Activated T-helper 9 cell treated with anti-CD3 and anti-CD28 coated beads, Interleukin-2, amount 50 U/mL, for 16 hours (primary cell): Measurements from ENCODE around the gene PRR5.

ENCODE experiments used
- DNase-seq: peaks from one replicate; pipeline ENCODE4 v3.0.0-alpha.2; 2020; ENCODE audit warnings: low read depth

PRR5 gene

DNA sequence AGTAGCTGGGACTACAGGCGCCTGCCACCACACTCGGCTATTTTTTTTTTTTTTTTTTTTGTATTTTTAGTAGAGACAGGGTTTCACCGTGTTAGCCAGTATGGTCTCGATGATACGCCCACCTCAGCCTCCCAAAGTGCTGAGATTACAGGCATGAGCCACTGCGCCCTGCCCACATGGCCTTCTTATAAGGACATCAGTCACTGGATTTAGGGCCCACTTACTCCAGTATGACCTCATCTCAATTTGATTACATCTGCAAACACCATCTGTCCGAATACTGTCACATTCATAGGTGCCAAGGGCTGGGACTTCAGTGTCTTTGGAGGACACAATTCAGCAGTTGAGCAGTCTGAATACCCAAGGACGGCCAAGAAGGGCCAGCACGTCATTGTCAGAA, 8.2 kb upstream of the PRR5 start:
- DNase-seq: no peak

DNA sequence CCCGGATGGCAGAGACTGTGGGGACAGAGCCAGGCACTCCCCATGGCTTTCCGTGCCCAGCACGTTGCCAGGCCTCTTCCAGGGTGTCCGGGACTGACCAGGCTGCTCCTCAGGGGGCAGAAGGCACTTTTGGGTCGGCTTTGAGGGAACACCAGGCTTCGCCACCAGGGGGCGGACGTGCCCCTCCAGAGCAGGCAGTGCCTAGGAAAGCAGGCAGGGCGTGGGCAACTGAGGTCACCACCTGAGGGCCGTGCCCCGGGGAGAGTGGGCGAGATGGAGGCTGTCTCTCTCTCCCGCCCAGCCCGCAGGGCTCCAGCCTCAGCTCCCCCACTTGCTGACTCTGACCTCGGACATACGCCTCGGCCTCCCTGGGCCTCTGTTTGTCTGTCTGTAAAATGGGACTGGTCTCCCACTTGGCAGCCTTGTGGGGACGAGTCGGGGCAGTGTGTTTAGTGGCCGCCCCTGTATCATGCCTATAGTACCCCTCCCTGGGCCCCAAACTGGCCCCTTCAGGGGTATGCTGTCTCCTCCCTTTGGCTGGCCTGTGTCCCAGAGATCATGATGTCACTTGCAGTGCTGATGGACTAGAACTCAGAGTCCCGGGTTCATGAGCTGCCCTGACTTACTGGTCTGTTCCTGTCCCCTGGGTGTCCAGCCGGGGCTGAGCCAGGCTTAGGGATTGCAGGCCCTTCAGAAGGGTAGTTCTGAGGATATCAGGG, 4.4 kb upstream of the PRR5 start:
- peak; percentile 79 for DNase-seq

DNA sequence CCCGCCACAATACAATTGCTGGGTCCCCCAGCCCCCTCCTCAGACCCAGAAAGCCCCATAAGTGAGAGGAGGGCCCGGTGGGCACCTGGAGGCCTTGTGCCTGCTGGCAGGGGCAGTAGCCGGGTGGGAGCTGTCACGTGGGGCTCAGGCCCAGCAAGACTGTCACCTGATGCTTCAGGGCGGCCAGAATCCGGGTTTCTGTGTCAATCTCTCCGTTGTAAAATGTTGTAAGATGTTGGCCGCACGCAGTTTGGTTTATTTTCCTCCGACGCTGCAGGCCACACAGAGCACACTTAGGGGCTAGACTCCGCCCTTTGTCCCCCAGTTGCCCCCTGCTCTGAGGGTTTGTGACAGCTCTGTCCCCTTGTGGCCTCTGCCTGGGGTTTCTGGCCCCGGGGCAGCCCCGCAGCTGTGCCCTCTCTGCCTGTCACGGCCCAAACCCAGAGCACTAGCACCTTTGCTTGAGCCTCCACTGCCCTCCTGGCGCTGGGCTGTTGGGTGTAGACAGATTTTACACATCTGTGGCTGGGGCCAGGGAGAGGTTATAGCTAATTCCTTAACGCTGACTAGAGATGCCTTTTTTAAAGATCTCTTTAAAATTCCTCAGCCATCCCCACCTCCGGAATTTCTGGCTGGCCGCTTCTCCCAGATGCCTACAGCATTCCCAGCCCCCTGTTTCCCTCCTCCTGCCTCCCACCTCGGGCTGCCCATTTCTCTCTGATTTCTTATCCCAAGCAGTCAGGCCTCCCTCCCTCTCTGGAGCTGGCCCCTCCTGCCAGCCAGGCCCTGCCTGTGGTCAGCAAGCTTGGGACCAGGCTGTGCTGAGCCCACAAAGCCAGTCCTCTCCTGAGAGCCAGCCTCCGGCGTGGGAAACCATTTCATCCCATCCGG, 3.2 kb upstream of the PRR5 start:
- no peak for DNase-seq

DNA sequence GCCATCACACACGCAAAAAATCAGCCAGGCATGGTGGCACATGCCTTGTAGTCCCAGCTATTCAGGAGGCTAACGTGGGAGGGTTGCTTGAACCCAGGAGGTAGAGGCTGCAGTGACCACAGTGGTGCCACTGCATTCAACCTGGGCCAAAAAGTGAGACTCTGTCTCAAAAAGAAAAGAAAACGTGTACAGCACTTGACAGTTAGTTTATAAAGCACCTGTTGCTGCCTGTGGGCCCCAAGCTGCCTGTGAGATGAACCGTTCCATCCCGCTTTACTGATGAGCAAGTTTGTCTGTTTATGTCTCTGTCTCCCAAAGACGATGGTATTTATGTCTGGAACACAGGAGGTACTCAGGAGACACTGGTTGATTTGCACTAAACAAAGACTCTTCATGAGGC, 1.5 kb upstream of the PRR5 start:
- no peak for DNase-seq

DNA sequence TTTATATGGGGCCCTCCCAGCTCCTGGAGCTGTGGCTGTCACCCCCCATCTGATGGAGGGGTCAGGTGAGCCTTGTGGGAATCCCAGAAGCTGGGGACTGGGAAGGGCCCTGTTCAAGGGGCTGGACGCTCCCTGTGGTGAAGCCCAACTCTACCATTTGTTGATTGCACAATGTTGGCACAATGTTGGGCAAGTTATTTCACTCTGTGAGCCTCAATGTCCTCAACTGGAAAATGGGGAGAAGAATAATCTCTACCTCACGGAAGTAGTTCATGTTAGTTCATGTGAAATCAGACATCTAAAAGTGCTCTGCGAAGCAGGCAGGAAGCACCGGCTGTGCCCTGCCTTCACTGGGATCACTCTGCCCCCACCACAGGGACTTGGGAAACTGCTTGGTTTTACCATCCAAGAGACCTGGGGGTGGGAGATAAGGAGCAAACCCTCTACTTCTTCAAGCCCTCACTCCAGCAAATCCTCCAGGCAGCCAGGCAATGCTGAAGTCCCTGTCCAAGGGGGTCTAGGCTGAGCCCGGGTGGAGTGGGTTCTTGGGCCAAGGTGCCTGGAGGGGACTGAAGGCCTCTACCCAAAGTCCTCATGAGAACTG, 715 bp upstream of the PRR5 start:
- no peak for DNase-seq

DNA sequence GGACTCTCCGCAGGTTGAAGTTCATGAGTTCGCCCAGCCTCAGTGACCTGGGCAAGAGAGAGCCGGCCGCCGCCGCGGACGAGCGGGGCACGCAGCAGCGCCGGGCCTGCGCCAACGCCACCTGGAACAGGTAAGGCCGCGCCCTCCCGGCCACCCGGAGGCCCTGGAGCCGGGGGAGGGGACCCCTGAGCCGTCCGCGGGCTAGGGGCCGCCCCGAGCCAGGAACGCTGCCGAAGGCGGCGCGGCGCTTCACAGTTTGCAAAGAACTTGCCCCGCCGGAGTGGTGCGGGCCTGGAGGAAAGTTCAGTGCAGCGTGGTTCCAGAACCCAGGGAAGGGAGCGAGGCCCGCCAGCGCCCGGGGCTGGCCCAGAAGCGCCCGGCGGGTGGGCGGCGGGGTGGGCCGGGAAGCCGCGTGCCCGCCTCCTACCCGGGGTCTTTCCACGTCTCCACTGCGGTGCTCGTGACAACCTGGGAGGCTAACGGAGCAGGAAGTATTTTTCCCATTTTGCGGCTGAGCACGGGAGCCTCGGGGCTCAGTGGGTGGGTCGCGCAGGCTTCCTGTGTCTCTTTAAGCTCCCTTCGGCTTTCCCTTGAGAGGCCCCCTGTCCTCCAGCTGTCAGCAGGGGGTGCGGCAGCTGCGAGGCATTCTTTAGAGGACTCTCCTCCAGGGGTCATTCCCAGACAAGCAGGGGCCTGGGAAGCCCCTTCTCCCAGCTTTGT, 635 bp downstream of the PRR5 start:
- no peak for DNase-seq

DNA sequence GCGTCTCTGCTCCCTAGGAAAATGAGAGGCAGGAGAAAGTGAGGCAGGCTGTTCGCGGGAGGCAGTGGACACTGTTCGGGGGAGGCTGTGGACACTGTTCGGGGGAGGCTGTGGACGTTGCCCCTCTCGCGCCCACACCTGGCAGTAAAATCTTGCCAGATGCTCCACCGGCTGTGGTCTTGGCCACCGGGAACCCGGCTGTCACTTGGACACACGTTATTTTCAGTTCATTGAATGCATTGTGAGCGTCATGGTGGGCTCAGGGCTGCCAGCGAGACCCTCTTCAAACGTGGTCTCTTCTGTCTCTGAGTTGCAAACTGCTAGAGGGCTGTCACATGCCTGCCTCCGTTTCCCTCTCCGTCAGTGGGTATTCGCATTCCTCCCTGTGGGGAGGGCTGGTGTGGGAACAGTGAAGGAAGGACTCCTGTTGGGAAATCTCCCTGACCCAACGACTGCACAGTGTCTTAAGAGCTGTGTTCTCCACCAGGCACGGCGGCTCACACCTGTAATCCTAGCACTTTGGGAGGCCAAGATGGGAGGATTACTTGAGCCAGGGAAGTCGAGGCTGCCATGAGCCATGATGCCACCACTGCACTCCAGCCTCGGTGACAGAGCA, 1.4 kb downstream of the PRR5 start:
- DNase-seq: no peak

DNA sequence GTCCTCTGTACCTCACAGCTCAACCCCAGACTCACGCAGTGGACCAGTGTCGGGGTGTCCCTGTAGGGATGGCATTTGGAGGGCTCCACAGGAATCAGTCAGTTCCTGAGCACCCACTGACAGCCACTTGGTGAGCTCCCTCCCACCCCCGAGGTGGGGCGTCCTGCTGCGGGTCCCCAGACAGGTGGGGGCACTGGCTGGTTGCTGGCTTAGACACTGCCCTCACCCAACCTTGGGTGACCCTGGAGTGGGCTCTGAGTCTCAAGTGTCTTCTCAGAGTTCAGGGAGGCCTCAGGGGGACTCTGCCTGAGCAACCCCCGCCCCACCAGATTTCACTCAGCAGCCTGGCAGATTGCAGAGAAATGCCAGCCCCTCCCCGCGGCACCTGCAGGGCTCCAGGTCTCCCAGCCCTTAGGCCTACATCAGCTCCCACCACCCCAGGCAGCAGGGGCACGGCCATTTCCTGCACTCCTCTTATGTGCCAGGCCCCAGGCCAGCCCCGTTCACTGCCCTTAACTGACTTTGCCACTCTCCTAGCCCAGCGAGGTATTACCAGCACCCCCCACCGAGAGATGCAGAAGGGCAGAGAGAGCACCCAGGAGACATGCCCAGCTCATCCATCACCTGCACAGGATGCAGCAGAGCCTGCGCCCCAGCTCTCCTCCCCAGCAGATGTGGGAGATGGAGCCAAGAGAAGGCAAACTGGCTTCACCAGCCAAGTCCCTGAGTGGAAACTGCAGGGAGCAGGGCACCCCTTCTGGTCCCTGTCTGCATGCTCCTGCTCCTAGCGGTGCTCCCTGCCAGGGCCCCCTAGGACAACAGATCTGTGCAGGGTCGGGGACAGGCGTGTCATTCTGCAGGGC, 2.4 kb downstream of the PRR5 start:
- DNase-seq: no peak

DNA sequence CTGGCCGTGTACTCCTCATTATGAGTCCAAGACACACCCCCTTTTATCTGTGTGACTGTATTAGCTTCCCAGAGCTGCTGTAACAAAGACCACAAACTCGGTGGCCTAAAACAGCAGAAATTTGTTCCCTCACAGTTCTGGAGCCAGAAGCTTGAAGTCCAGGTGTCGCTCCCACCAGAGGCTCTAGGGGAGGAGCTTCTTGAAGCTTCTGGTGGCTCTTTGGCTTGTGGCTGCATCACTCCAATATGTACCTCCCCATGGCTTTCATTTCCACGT, 3.0 kb downstream of the PRR5 start:
- no peak for DNase-seq

DNA sequence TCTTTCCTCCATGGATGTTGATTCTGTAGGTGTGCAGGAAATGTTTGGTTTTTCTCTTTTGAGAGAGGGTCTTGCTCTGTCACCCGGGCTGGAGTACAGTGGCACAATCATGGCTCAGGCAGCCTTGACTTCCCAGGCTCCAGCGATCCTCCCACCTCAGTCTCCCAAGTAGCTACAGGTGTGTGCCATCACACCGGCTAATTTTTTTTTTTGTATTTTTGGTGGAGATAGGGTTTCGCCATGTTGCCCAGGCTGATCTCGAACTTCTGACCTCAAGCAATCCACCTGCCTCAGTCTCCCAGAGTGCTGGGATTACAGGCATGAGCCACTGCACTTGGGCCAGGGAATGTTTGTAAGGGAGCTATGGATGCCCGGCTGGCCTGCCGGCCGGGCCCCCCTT, 4.5 kb downstream of the PRR5 start:
- no peak for DNase-seq

DNA sequence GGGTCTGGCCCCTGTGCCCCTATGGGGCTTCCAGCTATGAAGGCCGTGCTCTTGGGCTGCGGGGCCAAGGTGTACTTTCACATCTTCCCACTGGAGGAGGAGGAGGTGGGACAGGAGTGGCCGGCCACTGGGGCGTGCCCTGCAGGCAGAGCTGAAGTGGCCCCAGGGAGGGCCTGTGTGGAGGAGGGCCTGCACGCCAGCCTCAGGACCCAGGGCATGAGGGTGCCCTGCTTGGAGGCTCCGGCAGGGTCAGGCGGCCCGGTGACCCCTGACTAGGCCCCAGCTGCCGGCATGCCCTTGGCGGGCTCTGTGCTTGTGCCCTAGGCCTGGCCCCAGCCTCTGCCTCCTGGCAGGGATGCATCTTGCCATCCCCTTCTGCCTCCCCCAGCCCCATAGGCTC, 5.2 kb downstream of the PRR5 start:
- no peak for DNase-seq

DNA sequence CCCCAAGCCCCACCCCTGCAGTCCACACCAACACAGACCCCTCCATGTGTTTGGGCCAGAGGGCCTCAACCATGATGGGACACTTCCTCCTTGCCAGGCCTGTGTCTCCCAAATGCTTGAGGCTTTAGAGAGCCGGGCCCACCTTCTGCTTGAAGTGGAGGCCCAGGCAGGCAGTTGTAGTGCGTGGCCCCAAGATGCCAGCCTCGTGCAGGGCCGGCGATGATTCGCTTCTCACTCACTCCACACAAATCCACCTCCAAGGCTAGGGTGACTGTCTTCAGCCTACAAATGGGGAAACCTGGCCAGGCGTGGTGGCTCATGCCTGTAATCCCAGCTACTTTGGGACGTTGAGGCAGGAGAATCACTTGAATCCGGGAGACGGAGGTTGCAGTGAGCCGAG, 5.7 kb downstream of the PRR5 start:
- DNase-seq: no peak

DNA sequence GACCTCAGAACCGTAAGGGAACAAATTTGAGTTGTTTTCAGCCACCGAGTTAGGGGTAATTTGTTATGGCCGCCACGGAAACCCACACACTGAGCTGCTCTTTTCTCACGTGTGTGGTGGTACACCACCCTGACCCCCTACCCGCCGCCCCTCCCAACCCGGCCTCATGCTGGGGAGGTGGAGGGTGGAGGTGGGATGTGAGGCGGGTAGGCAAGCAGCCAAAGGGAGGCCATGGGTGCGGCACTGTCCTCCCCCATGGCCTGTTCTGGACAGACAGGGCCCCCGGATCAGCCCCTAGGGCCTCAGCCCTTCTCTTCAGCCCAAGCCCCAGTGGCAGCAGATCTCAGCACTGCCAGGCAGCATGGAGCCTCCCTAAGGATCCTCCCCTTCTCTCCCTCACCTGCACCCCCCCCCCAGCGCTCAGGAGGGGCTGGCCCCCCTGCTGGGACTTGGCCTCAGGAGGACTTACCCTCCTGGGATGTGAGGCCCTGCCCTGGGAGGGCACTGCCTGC, 7.9 kb downstream of the PRR5 start:
- DNase-seq: no peak

DNA sequence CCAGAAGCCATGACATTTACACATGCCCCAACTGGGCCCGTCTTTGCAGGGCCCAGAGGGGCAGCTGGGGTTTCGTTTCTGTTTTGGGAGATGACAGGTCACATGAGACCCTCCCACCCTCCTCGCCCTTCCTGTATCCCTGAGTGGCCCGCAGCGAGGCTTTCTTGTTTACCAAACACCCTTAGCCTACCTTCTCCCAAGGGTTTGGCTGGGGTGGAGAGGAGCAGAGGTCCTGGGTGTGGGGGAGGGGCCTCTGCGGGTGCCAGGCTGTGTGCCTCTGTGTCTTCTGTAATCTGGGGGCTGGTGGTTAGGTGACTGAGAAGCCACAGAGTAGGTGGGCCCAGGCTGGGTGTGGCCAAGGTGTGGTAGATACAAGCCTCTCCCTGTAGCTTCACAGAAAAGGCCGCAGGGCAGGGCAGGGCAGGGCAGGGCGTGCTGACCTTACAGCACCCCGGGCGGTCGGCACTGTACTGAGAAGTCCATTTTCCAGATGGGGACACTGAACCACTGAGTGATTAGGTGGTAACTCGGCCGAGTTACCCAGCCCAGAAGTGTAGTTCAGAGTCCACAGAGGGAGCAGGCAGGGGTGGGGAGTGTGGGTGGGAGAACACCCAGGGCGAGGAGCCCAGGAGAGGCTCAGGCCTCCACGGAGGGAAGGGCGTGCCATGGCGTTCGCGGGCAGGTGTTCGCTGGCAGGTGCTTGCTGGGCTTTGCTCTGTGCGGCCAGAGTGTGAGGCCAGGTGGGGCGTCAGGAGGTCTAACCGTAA, 8.7 kb downstream of the PRR5 start:
- DNase-seq: peak; percentile 23

DNA sequence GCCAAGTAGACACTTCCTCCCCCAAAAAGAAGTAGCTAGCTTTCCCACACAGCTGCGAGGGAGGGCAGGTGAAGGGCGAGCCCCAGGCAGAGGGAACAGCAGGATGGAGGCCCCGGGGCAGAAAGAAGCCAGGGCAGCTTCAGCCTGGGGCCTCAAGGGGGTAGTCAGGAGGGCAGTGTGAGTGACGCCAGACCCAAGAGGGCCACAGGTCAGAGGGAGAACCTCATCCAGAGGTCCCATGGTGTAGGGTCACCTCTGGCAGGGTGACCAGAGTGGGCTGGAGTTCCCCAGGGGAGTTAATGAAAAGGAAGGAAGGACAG, 9.2 kb downstream of the PRR5 start:
- DNase-seq: no peak

DNA sequence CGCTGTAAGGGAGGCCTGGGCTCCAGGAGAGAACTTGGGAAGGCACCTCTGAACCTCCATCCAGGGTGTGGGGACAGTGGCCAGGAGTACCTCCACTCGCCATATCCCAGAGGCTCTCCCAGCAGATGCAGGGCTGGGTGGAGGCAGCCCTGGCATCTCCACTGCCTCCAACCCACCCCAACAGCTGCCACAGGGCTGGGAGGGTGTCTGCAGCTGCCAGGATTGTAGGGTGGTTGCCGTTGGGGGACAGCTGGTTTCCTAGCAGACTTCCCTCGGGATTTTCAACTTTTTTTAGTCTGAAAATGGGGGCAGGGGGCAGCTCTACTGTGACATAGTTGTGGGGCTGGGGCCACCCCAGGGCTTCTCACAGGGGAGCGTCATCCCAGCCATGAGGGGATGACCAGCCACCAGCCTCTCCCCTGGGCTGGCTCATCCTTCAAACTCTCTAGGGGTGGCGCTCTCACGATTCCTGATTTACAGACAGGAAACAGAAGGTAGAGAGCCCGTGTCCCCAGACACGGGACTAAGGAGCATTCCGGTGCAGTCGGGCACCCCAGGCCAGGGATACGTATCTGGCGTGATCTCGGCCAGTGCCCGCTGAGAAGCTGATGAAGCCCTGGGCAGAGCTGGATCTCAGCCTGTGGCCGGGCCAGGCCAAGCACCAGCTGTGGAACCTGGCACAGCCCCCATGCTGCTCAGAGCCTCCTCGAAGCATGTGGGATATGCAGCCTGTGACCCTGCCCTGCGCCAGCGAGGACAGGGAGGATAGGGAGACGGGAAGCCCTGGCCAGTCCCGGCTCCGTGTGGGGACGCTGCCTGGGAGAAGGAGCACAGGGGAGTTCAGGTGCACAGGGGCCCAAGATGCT, 9.9 kb downstream of the PRR5 start:
- no peak for DNase-seq

DNA sequence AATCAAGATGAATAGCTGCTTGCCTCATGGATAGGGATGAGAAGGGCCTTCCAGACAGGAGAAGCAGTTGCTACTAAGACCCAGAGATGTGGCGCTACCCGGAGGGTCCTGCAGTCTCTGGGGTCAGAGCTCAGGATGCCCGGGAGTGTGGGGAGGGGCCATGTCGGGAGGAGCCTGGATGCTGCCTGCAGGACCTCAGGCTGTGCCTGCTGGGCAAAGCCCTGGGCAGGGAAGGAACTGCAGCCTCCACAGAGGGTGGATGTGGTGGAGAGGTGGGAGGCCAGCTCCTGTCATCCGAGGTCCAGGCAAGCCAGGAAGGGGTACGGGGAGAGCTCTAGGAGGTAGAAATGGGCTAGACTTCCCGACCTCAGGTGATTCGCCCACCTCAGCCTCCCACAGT, 11.0 kb downstream of the PRR5 start:
- DNase-seq: no peak

DNA sequence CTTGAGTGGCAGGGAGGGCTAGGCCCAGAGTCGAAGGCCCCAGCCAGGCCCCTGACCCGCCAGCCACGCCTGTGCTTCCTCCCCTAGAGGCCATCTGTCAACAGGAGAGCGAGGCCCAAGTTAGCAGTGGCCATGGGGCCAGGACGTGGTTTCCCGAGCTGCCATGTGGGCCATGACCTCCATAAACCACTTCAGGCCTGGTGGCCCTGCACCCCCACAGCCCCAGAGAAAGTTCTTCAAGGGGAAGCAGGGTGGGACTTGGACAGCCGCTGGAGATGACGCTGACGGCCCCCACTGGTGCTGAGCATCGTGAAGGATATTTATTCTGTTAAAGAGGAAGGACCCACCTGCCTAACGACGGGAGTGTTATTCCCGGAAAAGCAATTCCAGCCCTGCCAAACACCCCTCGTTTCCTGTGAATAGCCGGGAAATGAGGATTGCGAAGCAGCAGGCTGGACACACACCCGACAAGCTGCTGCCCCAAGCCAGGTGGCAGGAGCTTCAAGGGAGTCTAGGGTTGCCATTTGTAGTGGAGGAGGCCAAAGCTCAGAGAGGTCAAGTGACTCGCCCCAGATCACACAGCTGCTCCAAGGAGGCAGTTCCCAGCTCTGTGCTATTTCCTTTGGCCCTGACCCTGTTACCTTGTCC, 12.8 kb downstream of the PRR5 start:
- DNase-seq: no peak

DNA sequence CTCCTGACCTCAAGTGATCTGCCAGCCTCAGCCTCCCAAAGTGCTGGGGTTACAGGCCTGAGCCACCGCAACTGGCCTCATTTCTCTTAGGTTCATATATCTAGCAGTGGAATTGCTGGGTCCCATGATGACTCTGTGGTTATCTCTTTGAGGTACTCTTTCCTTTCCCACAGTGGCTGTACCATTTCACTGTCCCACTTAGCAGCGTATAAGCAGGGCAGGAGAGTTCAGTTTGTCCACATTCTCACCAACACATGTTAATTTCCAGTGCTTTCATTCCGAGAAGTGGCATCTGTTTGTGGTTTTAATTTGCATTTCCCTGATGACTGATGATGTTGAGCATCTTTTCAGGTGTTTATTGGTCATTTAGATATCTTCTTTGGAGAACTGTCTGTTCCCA, 16.4 kb downstream of the PRR5 start:
- no peak for DNase-seq
